Measurements from ENCODE around the gene GCFC2. TPM values are rescaled to one million over a fixed set of nuclear protein-coding genes. Genes with fewer than 3 reads are reported as not detected.
"Not testable (repeated sequence)": the region's sequence is repeated elsewhere in the genome, so short reads cannot be mapped to it uniquely, and the experiment has no call there.

Gene GCFC2
- total RNA-seq, 1 donor from 2014 or later: 12.3 TPM

DNA sequence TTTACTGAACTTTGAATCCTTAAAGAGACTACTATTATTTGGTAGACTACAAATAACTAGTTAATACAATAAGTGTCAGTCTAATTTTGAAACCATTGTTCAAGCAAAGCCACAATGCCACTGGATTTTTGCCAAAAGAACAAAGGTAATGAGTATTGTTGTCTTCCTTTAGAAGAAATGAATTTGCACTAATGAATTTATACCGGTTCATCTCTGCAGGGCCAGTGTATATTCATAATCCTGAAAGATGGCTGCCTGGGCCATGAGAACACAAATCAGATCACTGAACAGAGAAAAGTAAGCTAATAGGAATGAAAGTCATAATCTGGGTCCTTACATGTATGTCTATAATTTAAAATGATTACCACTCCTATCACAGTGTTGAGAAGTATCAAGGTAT is 31.2 kb downstream of the GCFC2 start:
- H3K9ac ChIP-seq (ENCODE audit: low read length): no peak overlapping the region
- H3K27ac ChIP-seq (ENCODE audit: low read depth, low read length): no peak overlapping the region
- no peaks in the 10 kb centered on the region for H3K79me2 ChIP-seq (ENCODE audit: insufficient read depth, low read length)
- no peak for DNase-seq (ENCODE audit: low read depth)
- H3K27ac Mint-ChIP-seq (ENCODE audit: unreplicated experiment): no peak overlapping the region
- H3K4me3 Mint-ChIP-seq (ENCODE audit: unreplicated experiment): no peak overlapping the region
- no peak overlapping the region for H3K4me2 ChIP-seq (ENCODE audit: low read length)
- H3K9me3 Mint-ChIP-seq (ENCODE audit: unreplicated experiment): no peaks in the 10 kb centered on the region
- H3K36me3 ChIP-seq (ENCODE audit: insufficient read depth, low read length): no peaks in the 10 kb centered on the region
- no peak overlapping the region for H3K4me3 ChIP-seq (ENCODE audit: insufficient read depth, low read depth, low read length)
- no peaks in the 10 kb centered on the region for H3K27me3 Mint-ChIP-seq (ENCODE audit: low read depth, unreplicated experiment)
- H4K20me1 ChIP-seq (ENCODE audit: insufficient read depth, low read length): no peaks in the 10 kb centered on the region
- no peaks in the 10 kb centered on the region for H3K4me1 ChIP-seq (ENCODE audit: insufficient read depth, low read length)
- H3K9me3 ChIP-seq (ENCODE audit: insufficient read depth, low read depth, low read length): no peaks in the 10 kb centered on the region
- no peak for FAIRE-seq
- H3K27me3 ChIP-seq (ENCODE audit: insufficient read depth, low read length): no peaks in the 10 kb centered on the region
- no peak for TF ChIP-seq EZH2 (IDR thresholded peaks at IDR 0.05; ENCODE audit: insufficient read depth, low read length)
- TF ChIP-seq, protein P1, sequence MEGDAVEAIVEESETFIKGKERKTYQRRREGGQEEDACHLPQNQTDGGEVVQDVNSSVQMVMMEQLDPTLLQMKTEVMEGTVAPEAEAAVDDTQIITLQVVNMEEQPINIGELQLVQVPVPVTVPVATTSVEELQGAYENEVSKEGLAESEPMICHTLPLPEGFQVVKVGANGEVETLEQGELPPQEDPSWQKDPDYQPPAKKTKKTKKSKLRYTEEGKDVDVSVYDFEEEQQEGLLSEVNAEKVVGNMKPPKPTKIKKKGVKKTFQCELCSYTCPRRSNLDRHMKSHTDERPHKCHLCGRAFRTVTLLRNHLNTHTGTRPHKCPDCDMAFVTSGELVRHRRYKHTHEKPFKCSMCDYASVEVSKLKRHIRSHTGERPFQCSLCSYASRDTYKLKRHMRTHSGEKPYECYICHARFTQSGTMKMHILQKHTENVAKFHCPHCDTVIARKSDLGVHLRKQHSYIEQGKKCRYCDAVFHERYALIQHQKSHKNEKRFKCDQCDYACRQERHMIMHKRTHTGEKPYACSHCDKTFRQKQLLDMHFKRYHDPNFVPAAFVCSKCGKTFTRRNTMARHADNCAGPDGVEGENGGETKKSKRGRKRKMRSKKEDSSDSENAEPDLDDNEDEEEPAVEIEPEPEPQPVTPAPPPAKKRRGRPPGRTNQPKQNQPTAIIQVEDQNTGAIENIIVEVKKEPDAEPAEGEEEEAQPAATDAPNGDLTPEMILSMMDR (IDR thresholded peaks at IDR 0.05; ENCODE audit: insufficient read depth, low read depth, low read length): no peak
- no peak overlapping the region for H2AFZ ChIP-seq (ENCODE audit: low read depth, low read length)
- H3K36me3 Mint-ChIP-seq (ENCODE audit: low read depth, unreplicated experiment): peaks cover 6% of the 10 kb centered on the region
- no peaks in the 10 kb centered on the region for H3K4me1 Mint-ChIP-seq (ENCODE audit: low read depth, unreplicated experiment)

DNA sequence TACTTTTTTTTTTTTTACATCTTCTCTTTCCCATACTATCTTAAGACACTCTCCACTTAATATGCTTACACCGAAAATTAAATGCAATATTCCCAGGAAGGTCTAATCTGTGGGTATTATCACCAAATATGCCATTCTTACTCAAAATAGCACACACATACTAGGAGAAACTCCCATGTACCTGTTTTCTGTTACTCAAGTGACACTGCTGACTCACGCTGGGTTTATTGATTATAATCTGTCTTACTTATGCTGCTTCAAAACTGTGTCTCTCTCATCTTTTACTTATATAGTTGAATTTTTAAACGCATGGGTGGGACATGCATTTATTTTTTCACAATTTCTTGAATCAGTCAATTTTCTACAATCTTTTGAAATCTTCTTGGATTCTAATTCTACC is 34.3 kb downstream of the GCFC2 start:
- no peak overlapping the region for H3K27ac Mint-ChIP-seq (ENCODE audit: unreplicated experiment)

DNA sequence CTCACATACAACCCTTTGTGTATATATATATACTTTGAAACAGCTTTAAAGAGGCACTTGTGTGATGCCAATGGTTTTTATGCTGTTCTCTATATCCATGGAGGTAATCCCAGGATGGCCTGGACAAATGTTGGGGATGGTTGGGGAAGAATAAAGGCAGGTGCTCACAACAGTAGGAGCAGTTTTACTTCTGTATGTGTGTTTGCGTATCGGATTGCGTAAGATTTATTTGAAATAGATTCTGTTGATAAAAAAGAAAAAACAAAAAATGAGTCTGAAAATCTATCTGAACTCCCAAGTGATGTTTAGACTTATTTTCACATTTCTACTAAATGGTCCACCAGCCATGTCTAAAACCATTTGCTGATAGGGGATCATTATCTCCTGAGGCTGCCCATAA is 34.8 kb downstream of the GCFC2 start:
- no peak overlapping the region for H3K27ac ChIP-seq (ENCODE audit: low read depth, low read length)
- no peak overlapping the region for H2AFZ ChIP-seq (ENCODE audit: low read depth, low read length)
- no peaks in the 10 kb centered on the region for H3K4me1 ChIP-seq (ENCODE audit: insufficient read depth, low read length)
- no peak overlapping the region for H3K4me2 ChIP-seq (ENCODE audit: low read length)
- H3K9me3 ChIP-seq (ENCODE audit: insufficient read depth, low read depth, low read length): no peaks in the 10 kb centered on the region
- no peaks in the 10 kb centered on the region for H3K27me3 Mint-ChIP-seq (ENCODE audit: low read depth, unreplicated experiment)
- peaks cover 4% of the 10 kb centered on the region for H3K36me3 ChIP-seq (ENCODE audit: insufficient read depth, low read length)
- no peaks in the 10 kb centered on the region for H3K9me3 Mint-ChIP-seq (ENCODE audit: unreplicated experiment)
- no peak for FAIRE-seq
- TF ChIP-seq EZH2 (IDR thresholded peaks at IDR 0.05; ENCODE audit: insufficient read depth, low read length): no peak
- TF ChIP-seq, protein P1 (IDR thresholded peaks at IDR 0.05; ENCODE audit: insufficient read depth, low read depth, low read length): no peak
- peaks cover 2% of the 10 kb centered on the region for H3K36me3 Mint-ChIP-seq (ENCODE audit: low read depth, unreplicated experiment)
- no peak overlapping the region for H3K4me3 ChIP-seq (ENCODE audit: insufficient read depth, low read depth, low read length)
- no peaks in the 10 kb centered on the region for H4K20me1 ChIP-seq (ENCODE audit: insufficient read depth, low read length)
- H3K27ac Mint-ChIP-seq (ENCODE audit: unreplicated experiment): no peak overlapping the region
- no peak overlapping the region for H3K4me3 Mint-ChIP-seq (ENCODE audit: unreplicated experiment)
- H3K79me2 ChIP-seq (ENCODE audit: insufficient read depth, low read length): no peaks in the 10 kb centered on the region
- DNase-seq (ENCODE audit: low read depth): no peak
- no peaks in the 10 kb centered on the region for H3K4me1 Mint-ChIP-seq (ENCODE audit: low read depth, unreplicated experiment)
- H3K9ac ChIP-seq (ENCODE audit: low read length): no peak overlapping the region
- no peaks in the 10 kb centered on the region for H3K27me3 ChIP-seq (ENCODE audit: insufficient read depth, low read length)

More for the DNA sequence above, 34.3 kb downstream of the GCFC2 start:
- Histone ChIP-seq H3K27me3 (ENCODE audit: insufficient read depth, low read length) (no peaks in the 10 kb centered on the region), H3K4me2 (ENCODE audit: low read length) (no peak overlapping the region), H3K4me1 (ENCODE audit: insufficient read depth, low read length) (no peaks in the 10 kb centered on the region), H3K4me3 (ENCODE audit: insufficient read depth, low read depth, low read length) (no peak overlapping the region), H3K9me3 (ENCODE audit: insufficient read depth, low read depth, low read length) (no peaks in the 10 kb centered on the region), H3K36me3 (ENCODE audit: insufficient read depth, low read length) (peaks cover 4% of the 10 kb centered on the region), H4K20me1 (ENCODE audit: insufficient read depth, low read length) (no peaks in the 10 kb centered on the region), H2AFZ (ENCODE audit: low read depth, low read length) (no peak overlapping the region), H3K9ac (ENCODE audit: low read length) (no peak overlapping the region), H3K79me2 (ENCODE audit: insufficient read depth, low read length) (no peaks in the 10 kb centered on the region), H3K27ac (ENCODE audit: low read depth, low read length) (no peak overlapping the region)
- H3K4me1 Mint-ChIP-seq (ENCODE audit: low read depth, unreplicated experiment): no peaks in the 10 kb centered on the region
- no peak overlapping the region for H3K4me3 Mint-ChIP-seq (ENCODE audit: unreplicated experiment)
- H3K9me3 Mint-ChIP-seq (ENCODE audit: unreplicated experiment): no peaks in the 10 kb centered on the region
- TF ChIP-seq, protein P1 (IDR thresholded peaks at IDR 0.05; ENCODE audit: insufficient read depth, low read depth, low read length): no peak
- TF ChIP-seq EZH2 (IDR thresholded peaks at IDR 0.05; ENCODE audit: insufficient read depth, low read length): no peak
- H3K36me3 Mint-ChIP-seq (ENCODE audit: low read depth, unreplicated experiment): peaks cover 3% of the 10 kb centered on the region
- DNase-seq (ENCODE audit: low read depth): no peak
- no peaks in the 10 kb centered on the region for H3K27me3 Mint-ChIP-seq (ENCODE audit: low read depth, unreplicated experiment)
- no peak for FAIRE-seq

DNA sequence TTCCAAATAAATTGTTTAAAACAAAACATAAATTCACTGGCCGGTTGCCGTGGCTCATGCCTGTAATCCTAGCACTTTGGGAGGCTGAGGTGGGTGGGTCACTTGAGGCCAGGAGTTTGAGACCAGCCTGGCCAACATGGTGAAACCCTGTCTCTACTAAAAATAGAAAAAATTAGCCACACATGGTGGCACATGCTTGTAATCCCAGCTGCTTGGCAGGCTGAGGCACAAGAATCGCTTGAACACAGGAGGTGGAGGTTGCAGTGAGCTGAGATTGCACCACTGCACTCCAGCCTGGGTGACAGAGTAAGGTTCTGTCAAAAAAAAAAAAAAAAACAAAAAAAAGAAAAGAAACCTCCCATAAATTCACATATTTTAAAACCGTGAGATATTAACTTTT is 35.3 kb downstream of the GCFC2 start:
- H3K4me3 ChIP-seq (ENCODE audit: insufficient read depth, low read depth, low read length); H3K27me3 ChIP-seq (ENCODE audit: insufficient read depth, low read length); DNase-seq (ENCODE audit: low read depth); H3K4me2 ChIP-seq (ENCODE audit: low read length); H3K27ac Mint-ChIP-seq (ENCODE audit: unreplicated experiment); H3K36me3 ChIP-seq (ENCODE audit: insufficient read depth, low read length); H3K27ac ChIP-seq (ENCODE audit: low read depth, low read length); H3K4me1 ChIP-seq (ENCODE audit: insufficient read depth, low read length); H3K9me3 ChIP-seq (ENCODE audit: insufficient read depth, low read depth, low read length); H3K79me2 ChIP-seq (ENCODE audit: insufficient read depth, low read length); H3K4me3 Mint-ChIP-seq (ENCODE audit: unreplicated experiment); H3K9ac ChIP-seq (ENCODE audit: low read length); FAIRE-seq; H3K36me3 Mint-ChIP-seq (ENCODE audit: low read depth, unreplicated experiment); H4K20me1 ChIP-seq (ENCODE audit: insufficient read depth, low read length); H3K4me1 Mint-ChIP-seq (ENCODE audit: low read depth, unreplicated experiment); H2AFZ ChIP-seq (ENCODE audit: low read depth, low read length); H3K27me3 Mint-ChIP-seq (ENCODE audit: low read depth, unreplicated experiment); H3K9me3 Mint-ChIP-seq (ENCODE audit: unreplicated experiment): not testable (repeated sequence)

Data from astrocyte (in vitro differentiated cells and primary cell).